BLaER1 treated with 17β-estradiol and CSF1 and Interleukin-3, amounts not matched to agents 10 nM and 100 nM (cell line): ENCODE measurements around the gene L3MBTL4.
"Not testable (repeated sequence)": the region's sequence is repeated elsewhere in the genome, so short reads cannot be mapped to it uniquely, and the experiment has no call there.

ENCODE experiments used
- H3K27ac ChIP-seq, 11 experiments: shearing (Covaris generic); formaldehyde crosslinking; 2 replicates each; pipeline ENCODE4 v1.8.1; 2022
- H3K27me3 ChIP-seq, 11 experiments: shearing (Covaris generic); formaldehyde crosslinking; 2 replicates each; pipeline ENCODE4 v1.8.1; 2022
- H3K36me3 ChIP-seq, 11 experiments: shearing (Covaris generic); formaldehyde crosslinking; 2 replicates each; pipeline ENCODE4 v1.8.1; 2022
- H3K4me1 ChIP-seq, 10 experiments: shearing (Covaris generic); formaldehyde crosslinking; 2 replicates each; pipeline ENCODE4 v1.8.1; 2022
- H3K4me2 ChIP-seq, 11 experiments: shearing (Covaris generic); formaldehyde crosslinking; 2 replicates each; pipeline ENCODE4 v1.8.1; 2022
- H3K4me3 ChIP-seq, 10 experiments: shearing (Covaris generic); formaldehyde crosslinking; 2 replicates each; pipeline ENCODE4 v1.8.1; 2022
- H3K9ac ChIP-seq, 11 experiments: shearing (Covaris generic); formaldehyde crosslinking; 2 replicates each; pipeline ENCODE4 v1.8.1; 2022
- H3K9me3 ChIP-seq, 11 experiments: shearing (Covaris generic); formaldehyde crosslinking; replicated peaks in 1 of 11; 2 replicates each; pipeline ENCODE4 v1.8.1; 2022
- H4K20me1 ChIP-seq, 11 experiments: shearing (Covaris generic); formaldehyde crosslinking; 2 replicates each; pipeline ENCODE4 v1.8.1; 2022
- Cebpa-rat ChIP-seq, 11 experiments: shearing (Covaris generic); IDR thresholded peaks; 2 replicates each; pipeline ENCODE4 v1.8.1; 2022

Gene L3MBTL4

GRCh38 chr18:6397931-6398566, 16.7 kb downstream of the L3MBTL4 start:
- Histone ChIP-seq H3K9me3 (peaks cover 0 to 11% (median 0%) of the 10 kb centered on the region in 11 experiments; a peak in 1 of 22 replicates), H4K20me1 (0 out of 22 replicates have a peak, but pooled peaks cover 0 to 3% (median 0%) of the 10 kb centered on the region in 11 experiments), H3K4me3 (no peak overlapping the region), H3K4me2 (peak overlapping the region; percentile 1 to 70 (median 57); a peak in 18 of 22 replicates), H3K36me3 (no peaks in the 10 kb centered on the region), H3K9ac (no peak overlapping the region), H3K4me1 (peaks cover 11 to 26% (median 19%) of the 10 kb centered on the region in 10 experiments; a peak in 18 of 20 replicates), H3K27ac (no peak overlapping the region), H3K27me3 (no peaks in the 10 kb centered on the region)
- no peak for TF ChIP-seq Cebpa-rat (IDR thresholded peaks at IDR 0.05)

- Histone ChIP-seq H3K27ac (no peak overlapping the region), H4K20me1 (0 out of 22 replicates have a peak, but pooled peaks cover 0 to 3% (median 0%) of the 10 kb centered on the region in 11 experiments), H3K36me3 (no peaks in the 10 kb centered on the region), H3K4me2 (peak overlapping the region in 1 of 11 experiments; percentile 37; a peak in 1 of 22 replicates), H3K4me1 (peaks cover 11 to 26% (median 19%) of the 10 kb centered on the region in 10 experiments; a peak in 18 of 20 replicates), H3K27me3 (no peaks in the 10 kb centered on the region), H3K9ac (no peak overlapping the region), H3K9me3 (peaks cover 5 to 17% (median 8%) of the 10 kb centered on the region in 11 experiments; a peak in 20 of 22 replicates), H3K4me3 (no peak overlapping the region)
- no peak for TF ChIP-seq Cebpa-rat (IDR thresholded peaks at IDR 0.05)
These were observed 17.9 kb downstream of the L3MBTL4 start for GRCh38 chr18:6396847-6397246.

- TF ChIP-seq Cebpa-rat (IDR thresholded peaks at IDR 0.05): no peak
- H3K36me3 ChIP-seq: no peaks in the 10 kb centered on the region
- H3K27me3 ChIP-seq: no peaks in the 10 kb centered on the region
- H4K20me1 ChIP-seq: 0 out of 22 replicates have a peak, but pooled peaks cover 0 to 3% (median 0%) of the 10 kb centered on the region in 11 experiments
- no peak overlapping the region for H3K27ac ChIP-seq
- no peak overlapping the region for H3K4me2 ChIP-seq
- H3K9ac ChIP-seq: no peak overlapping the region
- peaks cover 11 to 23% (median 14%) of the 10 kb centered on the region in 11 experiments for H3K9me3 ChIP-seq
- no peak overlapping the region for H3K4me3 ChIP-seq
- peaks cover 11 to 26% (median 19%) of the 10 kb centered on the region in 10 experiments; a peak in 18 of 20 replicates for H3K4me1 ChIP-seq
These were observed 18.4 kb downstream of the L3MBTL4 start for GRCh38 chr18:6396276-6396675.

GRCh38 chr18:6389005-6389404, 25.7 kb downstream of the L3MBTL4 start:
- H3K27ac ChIP-seq: no peak overlapping the region
- no peaks in the 10 kb centered on the region for H3K4me1 ChIP-seq
- H3K4me2 ChIP-seq: no peak overlapping the region
- no peak overlapping the region for H3K9ac ChIP-seq
- no peaks in the 10 kb centered on the region for H4K20me1 ChIP-seq
- H3K36me3 ChIP-seq: peaks cover 0 to 8% (median 0%) of the 10 kb centered on the region in 11 experiments; a peak in 2 of 22 replicates
- no peak overlapping the region for H3K4me3 ChIP-seq
- H3K9me3 ChIP-seq: peaks cover 37 to 67% (median 48%) of the 10 kb centered on the region in 11 experiments
- no peaks in the 10 kb centered on the region for H3K27me3 ChIP-seq
- no peak for TF ChIP-seq Cebpa-rat (IDR thresholded peaks at IDR 0.05)

GRCh38 chr18:6382963-6383362, 31.7 kb downstream of the L3MBTL4 start:
- H3K4me3 ChIP-seq: no peak overlapping the region
- H4K20me1 ChIP-seq: no peaks in the 10 kb centered on the region
- no peak overlapping the region for H3K27ac ChIP-seq
- TF ChIP-seq Cebpa-rat (IDR thresholded peaks at IDR 0.05): no peak
- H3K27me3 ChIP-seq: no peaks in the 10 kb centered on the region
- no peak overlapping the region for H3K9ac ChIP-seq
- H3K4me1 ChIP-seq: no peaks in the 10 kb centered on the region
- peaks cover 0 to 38% (median 6%) of the 10 kb centered on the region in 11 experiments; a peak in 11 of 22 replicates for H3K9me3 ChIP-seq
- no peak overlapping the region for H3K4me2 ChIP-seq
- H3K36me3 ChIP-seq: no peaks in the 10 kb centered on the region; a peak in 2 of 22 replicates

- H3K4me2 ChIP-seq, H3K4me1 ChIP-seq, H3K4me3 ChIP-seq, H3K9ac ChIP-seq, H3K36me3 ChIP-seq, H3K27ac ChIP-seq, H3K27me3 ChIP-seq, H4K20me1 ChIP-seq: not testable (repeated sequence)
- H3K9me3 ChIP-seq: peaks cover 0 to 16% (median under 1%) of the 10 kb centered on the region in 11 experiments; a peak in 6 of 22 replicates
These were observed 37.2 kb downstream of the L3MBTL4 start for GRCh38 chr18:6377473-6377872.

GRCh38 chr18:6376433-6377229, 38.1 kb downstream of the L3MBTL4 start:
- peaks cover 0 to 19% (median 4%) of the 10 kb centered on the region in 11 experiments; a peak in 9 of 22 replicates for H3K9me3 ChIP-seq
- no peak overlapping the region for H3K9ac ChIP-seq

GRCh38 chr18:6374935-6375529, 39.7 kb downstream of the L3MBTL4 start:
- 0 out of 22 replicates have a peak, but pooled peaks cover 0 to 5% (median 0%) of the 10 kb centered on the region in 11 experiments for H4K20me1 ChIP-seq
- H3K27me3 ChIP-seq: no peaks in the 10 kb centered on the region
- H3K4me2 ChIP-seq: no peak overlapping the region
- peaks cover 0 to 10% (median 6%) of the 10 kb centered on the region in 10 experiments; a peak in 11 of 20 replicates for H3K4me1 ChIP-seq
- no peak overlapping the region for H3K27ac ChIP-seq
- no peak for TF ChIP-seq Cebpa-rat (IDR thresholded peaks at IDR 0.05)
- no peak overlapping the region for H3K9ac ChIP-seq
- peaks cover 0 to 19% (median 4%) of the 10 kb centered on the region in 11 experiments; a peak in 9 of 22 replicates for H3K9me3 ChIP-seq
- no peak overlapping the region for H3K4me3 ChIP-seq
- H3K36me3 ChIP-seq: no peaks in the 10 kb centered on the region

More at GRCh38 chr18:6376433-6377229, 38.1 kb downstream of the L3MBTL4 start:
- no peaks in the 10 kb centered on the region for H4K20me1 ChIP-seq
- no peaks in the 10 kb centered on the region for H3K4me1 ChIP-seq
- H3K4me3 ChIP-seq: no peak overlapping the region
- no peak for TF ChIP-seq Cebpa-rat (IDR thresholded peaks at IDR 0.05)
- H3K36me3 ChIP-seq: no peaks in the 10 kb centered on the region
- no peak overlapping the region for H3K4me2 ChIP-seq
- no peaks in the 10 kb centered on the region for H3K27me3 ChIP-seq
- no peak overlapping the region for H3K27ac ChIP-seq

GRCh38 chr18:6374340-6374739, 40.4 kb downstream of the L3MBTL4 start:
- Histone ChIP-seq H3K4me1 (peaks cover 0 to 14% (median 8%) of the 10 kb centered on the region in 10 experiments; a peak in 11 of 20 replicates), H3K4me3 (no peak overlapping the region), H3K9ac (no peak overlapping the region), H3K9me3 (peaks cover 0 to 19% (median 4%) of the 10 kb centered on the region in 11 experiments; a peak in 9 of 22 replicates), H3K4me2 (no peak overlapping the region), H3K27me3 (no peaks in the 10 kb centered on the region), H4K20me1 (0 out of 22 replicates have a peak, but pooled peaks cover 0 to 5% (median 0%) of the 10 kb centered on the region in 11 experiments), H3K27ac (no peak overlapping the region), H3K36me3 (no peaks in the 10 kb centered on the region)
- TF ChIP-seq Cebpa-rat (IDR thresholded peaks at IDR 0.05): no peak
